ENCODE measurements around the gene IDNK. TPM values are rescaled to one million over a fixed set of nuclear protein-coding genes. Genes with fewer than 3 reads are reported as not detected.

IDNK gene
- polyA plus RNA-seq, 1 donor (not counting 4 experiments of a cell fraction or from before 2014, with no cell fraction given), result 2.6 TPM

GRCh38 chr9:83637389-83637788, 14.4 kb downstream of the IDNK start:
- Histone ChIP-seq H2AFZ (ENCODE audit: control insufficient read depth, low read length) (no peak overlapping the region), H3K9ac (ENCODE audit: control insufficient read depth, extremely low read depth, insufficient read depth, low read length) (no peak overlapping the region), H3K9me3 (ENCODE audit: control insufficient read depth, low read depth, low read length) (no peaks in the 10 kb centered on the region), H3K4me2 (ENCODE audit: control insufficient read depth, extremely low read depth, insufficient read depth, low read depth, low read length) (no peak overlapping the region), H3K9me1 (ENCODE audit: control insufficient read depth, extremely low read depth, insufficient read depth, low read length) (no peaks in the 10 kb centered on the region), H3K4me1 (ENCODE audit: control insufficient read depth, extremely low read depth, insufficient read depth, low read length) (no peaks in the 10 kb centered on the region), H3K79me2 (ENCODE audit: control insufficient read depth, insufficient read depth, low read length) (no peaks in the 10 kb centered on the region), H3K4me3 (ENCODE audit: control insufficient read depth in 2 of 3, extremely low read depth in 1 of 3, insufficient read depth in 2 of 3, low read depth in 1 of 3, low read length in 3 of 3) (no peak overlapping the region), H4K20me1 (ENCODE audit: control insufficient read depth, extremely low read depth, insufficient read depth, low read length) (no peaks in the 10 kb centered on the region), H3K27me3 (ENCODE audit: control insufficient read depth, extremely low read depth, insufficient read depth, low read length) (no peaks in the 10 kb centered on the region), H3K27ac (ENCODE audit: control insufficient read depth, insufficient read depth, low read length) (no peak overlapping the region), H3K36me3 (ENCODE audit: control insufficient read depth in 2 of 2, extremely low read depth in 1 of 2, insufficient read depth in 2 of 2, low read length in 2 of 2) (peaks cover 0 to 4% of the 10 kb centered on the region in 2 experiments)
- no peak for DNase-seq (ENCODE audit: low read depth, low spot score)
- TF ChIP-seq CTCF (optimal IDR thresholded peaks at IDR 0.05 in 1 of 3, IDR thresholded peaks at IDR 0.05 in 1 of 3, conservative IDR thresholded peaks at IDR 0.05 in 1 of 3; ENCODE audit: extremely low read depth in 1 of 3, insufficient read depth in 2 of 3, low read length in 3 of 3) (no peak), EZH2 (IDR thresholded peaks at IDR 0.05; ENCODE audit: low read length) (no peak)
- dilution Hi-C loops (cut with MboI; ENCODE audit: extremely low pct_ligation_motif_present, low sequenced_read_pairs), result no loop called here
- no peak for FAIRE-seq

DNA sequence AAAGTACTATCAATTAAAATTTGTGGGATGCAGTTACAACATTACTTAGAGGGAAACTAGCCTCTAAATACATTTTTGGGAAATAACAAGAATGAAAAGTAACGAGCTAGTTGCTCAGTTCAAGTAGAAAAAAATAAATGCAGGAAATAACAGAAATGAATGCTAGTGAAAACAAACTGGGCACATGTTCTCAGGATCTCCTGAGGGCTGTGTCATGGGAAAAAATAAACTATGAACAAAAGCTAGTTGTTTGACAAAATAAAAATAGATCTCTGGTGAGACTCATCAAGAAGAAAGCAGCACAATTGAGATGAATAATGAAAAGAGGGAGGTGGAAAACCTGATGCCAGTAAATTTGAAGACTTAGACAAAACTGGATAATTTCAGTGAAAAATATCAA, 16.3 kb downstream of the IDNK start:
- no peaks in the 10 kb centered on the region for H3K4me1 ChIP-seq (ENCODE audit: control insufficient read depth, extremely low read depth, insufficient read depth, low read length)
- H3K27ac ChIP-seq (ENCODE audit: control insufficient read depth, insufficient read depth, low read length), result no peak overlapping the region
- H3K27me3 ChIP-seq (ENCODE audit: control insufficient read depth, extremely low read depth, insufficient read depth, low read length), result no peaks in the 10 kb centered on the region
- no peak overlapping the region for H3K9ac ChIP-seq (ENCODE audit: control insufficient read depth, extremely low read depth, insufficient read depth, low read length)
- no peak overlapping the region for H2AFZ ChIP-seq (ENCODE audit: control insufficient read depth, low read length)
- peaks cover 0 to 2% of the 10 kb centered on the region in 2 experiments for H3K36me3 ChIP-seq (ENCODE audit: control insufficient read depth in 2 of 2, extremely low read depth in 1 of 2, insufficient read depth in 2 of 2, low read length in 2 of 2)
- dilution Hi-C loops (cut with MboI; ENCODE audit: extremely low pct_ligation_motif_present, low sequenced_read_pairs), result no loop called here
- H3K4me3 ChIP-seq (ENCODE audit: control insufficient read depth in 2 of 3, extremely low read depth in 1 of 3, insufficient read depth in 2 of 3, low read depth in 1 of 3, low read length in 3 of 3), result no peak overlapping the region
- FAIRE-seq, result no peak
- no peak for TF ChIP-seq CTCF (optimal IDR thresholded peaks at IDR 0.05 in 1 of 3, IDR thresholded peaks at IDR 0.05 in 1 of 3, conservative IDR thresholded peaks at IDR 0.05 in 1 of 3; ENCODE audit: extremely low read depth in 1 of 3, insufficient read depth in 2 of 3, low read length in 3 of 3)
- TF ChIP-seq EZH2 (IDR thresholded peaks at IDR 0.05; ENCODE audit: low read length), result no peak
- H3K79me2 ChIP-seq (ENCODE audit: control insufficient read depth, insufficient read depth, low read length), result no peaks in the 10 kb centered on the region
- no peaks in the 10 kb centered on the region for H4K20me1 ChIP-seq (ENCODE audit: control insufficient read depth, extremely low read depth, insufficient read depth, low read length)
- no peak for DNase-seq (ENCODE audit: low read depth, low spot score)
- H3K9me1 ChIP-seq (ENCODE audit: control insufficient read depth, extremely low read depth, insufficient read depth, low read length), result no peaks in the 10 kb centered on the region
- no peaks in the 10 kb centered on the region for H3K9me3 ChIP-seq (ENCODE audit: control insufficient read depth, low read depth, low read length)
- H3K4me2 ChIP-seq (ENCODE audit: control insufficient read depth, extremely low read depth, insufficient read depth, low read depth, low read length), result no peak overlapping the region

Measured in keratinocyte (primary cell).